Activated CD4-positive, alpha-beta T cell treated with anti-CD3 and anti-CD28 coated beads, Interleukin-2, amount 50 U/mL, for 1 hour (primary cell): ENCODE data around the gene PLA2G2E.
"Not testable (repeated sequence)": the region's sequence is repeated elsewhere in the genome, so short reads cannot be mapped to it uniquely, and the experiment has no call there.

ENCODE experiments used
- DNase-seq: peaks from one replicate; pipeline ENCODE4 v3.0.0-alpha.2; 2020

Gene PLA2G2E

GRCh38 chr1:19923137-19923952 is at the start of gene PLA2G2E:
PLA2G2E (minus strand) TSS chr1:19923617; CDS start chr1:19923559, 58 bp downstream.
- no peak for DNase-seq

GRCh38 chr1:19971664-19972063 is 48.2 kb upstream of the PLA2G2E start:
- no peak for DNase-seq

GRCh38 chr1:19969898-19970660 is 46.7 kb upstream of the PLA2G2E start:
- DNase-seq, result no peak

- no peak for DNase-seq
Measured at GRCh38 chr1:19967808-19968207, 44.4 kb upstream of the PLA2G2E start.

GRCh38 chr1:19964542-19964941 is 41.1 kb upstream of the PLA2G2E start:
- DNase-seq, result no peak

- no peak for DNase-seq
Measured at GRCh38 chr1:19963636-19964035, 40.2 kb upstream of the PLA2G2E start.

GRCh38 chr1:19960591-19960990 is 37.2 kb upstream of the PLA2G2E start:
- no peak for DNase-seq

GRCh38 chr1:19957779-19958178 is 34.4 kb upstream of the PLA2G2E start:
- DNase-seq, result no peak

- no peak for DNase-seq
Measured at GRCh38 chr1:19955534-19956170, 32.2 kb upstream of the PLA2G2E start.

GRCh38 chr1:19954059-19954458 is 30.6 kb upstream of the PLA2G2E start:
- DNase-seq, result no peak

GRCh38 chr1:19949016-19949415 is 25.6 kb upstream of the PLA2G2E start:
- DNase-seq, result no peak

- no peak for DNase-seq
Measured at GRCh38 chr1:19946971-19947370, 23.6 kb upstream of the PLA2G2E start.

- no peak for DNase-seq
Measured at GRCh38 chr1:19946331-19946751, 22.9 kb upstream of the PLA2G2E start.

GRCh38 chr1:19945914-19946313 is 22.5 kb upstream of the PLA2G2E start:
- DNase-seq, result no peak

GRCh38 chr1:19942657-19943056 is 19.2 kb upstream of the PLA2G2E start:
- no peak for DNase-seq

GRCh38 chr1:19942088-19942487 is 18.7 kb upstream of the PLA2G2E start:
- DNase-seq, result no peak

GRCh38 chr1:19941206-19941568 is 17.8 kb upstream of the PLA2G2E start:
- no peak for DNase-seq

GRCh38 chr1:19940486-19941205 is 17.2 kb upstream of the PLA2G2E start:
- no peak for DNase-seq

- no peak for DNase-seq
Measured at GRCh38 chr1:19938472-19938871, 15.1 kb upstream of the PLA2G2E start.

GRCh38 chr1:19936061-19936750 is 12.8 kb upstream of the PLA2G2E start:
- DNase-seq, result no peak

GRCh38 chr1:19934336-19934735 is 10.9 kb upstream of the PLA2G2E start:
- DNase-seq, result no peak

- no peak for DNase-seq
Measured at GRCh38 chr1:19932866-19933265, 9.4 kb upstream of the PLA2G2E start.

- not testable (repeated sequence) for DNase-seq
Measured at GRCh38 chr1:19927130-19927421, 3.7 kb upstream of the PLA2G2E start.
